Endothelial cell of umbilical vein (primary cell): ENCODE results near the gene G6PC2. TPM values are rescaled to one million over a fixed set of nuclear protein-coding genes. Genes with fewer than 3 reads are reported as not detected.

Source experiments
- BruUV-seq: library from RNA; stranded (reverse); fragments of 400-500 nt; replicated peaks from 2 replicates; lab custom pipeline; 2021; lab: Mats Ljungman, UMichigan
- CTCF ChIA-PET: fragments of 300-600, 350-600 bp; sonication (Branson Sonifier 250); formaldehyde crosslinking; loops from one replicate; lab custom pipeline; 2021; ENCODE audit warnings: antibody characterized with exemption, inconsistent platforms; lab: Charles Lee
- POLR2A ChIA-PET: fragments of 300-600, 350-600 bp; sonication (Branson Sonifier 250); formaldehyde crosslinking; loops from one replicate; lab custom pipeline; 2021; ENCODE audit warnings: antibody characterized with exemption, inconsistent platforms; lab: Charles Lee
- DNase-seq: peaks from one replicate; pipeline ENCODE4 v3.0.0-alpha.2; 2011; ENCODE audit warnings: low read depth, low spot score
- FAIRE-seq: peaks from 2 replicates; lab custom pipeline; 2011; peaks lifted over from hg19 to GRCh38; lab: Jason Lieb, UNC
- H2AFZ ChIP-seq: 2 replicates; pipeline ENCODE4 v1.6.0; 2012; ENCODE audit warnings: low read depth, low read length, control low read depth, inconsistent platforms
- H3K27ac ChIP-seq: 2 replicates; pipeline ENCODE4 v1.5.1; 2011; ENCODE audit warnings: low read depth, mild to moderate bottlenecking, control low read depth, low read length, moderate library complexity; ENCODE audit not compliant: insufficient read depth
- H3K27me3 ChIP-seq, 2 experiments: 2 replicates each; pipeline versions ENCODE4 v1.6.0 to v1.6.1; 2011; ENCODE audit warnings: low read length in 2 of 2, mixed read lengths in 1 of 2; ENCODE audit not compliant: control insufficient read depth in 2 of 2, insufficient read depth in 2 of 2
- H3K36me3 ChIP-seq, 2 experiments: 2 replicates in 1 of 2; 3 replicates in 1 of 2; pipeline ENCODE4 v1.5.1; 2011; ENCODE audit warnings: low read length in 2 of 2, mild to moderate bottlenecking in 1 of 2, moderate library complexity in 1 of 2; ENCODE audit not compliant: control insufficient read depth in 2 of 2, insufficient read depth in 2 of 2; ENCODE audit errors: extremely low read depth in 1 of 2
- H3K4me1 ChIP-seq: 3 replicates; pipeline ENCODE4 v1.5.1; 2011; ENCODE audit warnings: mild to moderate bottlenecking, low read length; ENCODE audit not compliant: control insufficient read depth, insufficient read depth; ENCODE audit errors: extremely low read depth
- H3K4me2 ChIP-seq: 2 replicates; pipeline ENCODE4 v1.6.1; 2011; ENCODE audit warnings: low read length, control low read depth, mixed read lengths; ENCODE audit not compliant: insufficient read depth
- H3K4me3 ChIP-seq, 3 experiments: fragments of 200-600 bp in 1 of 3; sonication (generic), shearing (Covaris generic) in 1 of 3; replicated peaks in 1 of 3; 2 replicates each; pipeline ENCODE4 v1.5.1; 2011 to 2016; ENCODE audit warnings: control low read depth in 3 of 3, low read length in 3 of 3, mild to moderate bottlenecking in 2 of 3, inconsistent platforms in 1 of 3, low read depth in 1 of 3, moderate library complexity in 1 of 3; ENCODE audit not compliant: insufficient read depth in 1 of 3
- H3K79me2 ChIP-seq: 2 replicates; pipeline ENCODE4 v1.6.0; 2012; ENCODE audit warnings: low read length, inconsistent platforms; ENCODE audit not compliant: control insufficient read depth, insufficient read depth
- H3K9ac ChIP-seq: replicated peaks from 2 replicates; pipeline ENCODE3; 2011; ENCODE audit warnings: low read length, control low read depth; ENCODE audit not compliant: insufficient read depth; ENCODE audit errors: extremely low read depth
- H3K9me1 ChIP-seq: replicated peaks from 3 replicates; pipeline ENCODE4 v1.6.0; 2011; ENCODE audit warnings: mild to moderate bottlenecking, low read length; ENCODE audit not compliant: control insufficient read depth, insufficient read depth; ENCODE audit errors: extremely low read depth
- H3K9me3 ChIP-seq: replicated peaks from 2 replicates; pipeline ENCODE4 v1.5.1; 2012; ENCODE audit warnings: low read length, inconsistent platforms; ENCODE audit not compliant: control insufficient read depth, insufficient read depth
- H4K20me1 ChIP-seq: replicated peaks from 2 replicates; pipeline ENCODE3; 2011; ENCODE audit warnings: mild to moderate bottlenecking, low read length; ENCODE audit not compliant: control insufficient read depth, insufficient read depth; ENCODE audit errors: extremely low read depth
- CTCF ChIP-seq, 2 donors: IDR thresholded peaks; 1 replicate in 1 of 2; 2 replicates in 1 of 2; pipeline ENCODE4 v1.5.1; 2011; ENCODE audit warnings: low read length in 2 of 2, mild to moderate bottlenecking in 2 of 2, moderate library complexity in 2 of 2, control low read depth in 1 of 2, inconsistent platforms in 1 of 2, low read depth in 1 of 2; ENCODE audit not compliant: insufficient read depth in 1 of 2; ENCODE audit errors: extremely low read depth in 1 of 2
- GATA2 ChIP-seq: IDR thresholded peaks from 2 replicates; pipeline ENCODE4 v1.7.0; 2011; ENCODE audit warnings: low read depth, mild to moderate bottlenecking, moderate library complexity, mixed read lengths, low read length; ENCODE audit not compliant: insufficient read length, insufficient read depth
- JUN ChIP-seq: IDR thresholded peaks from 2 replicates; pipeline ENCODE4 v1.6.1; 2011; ENCODE audit warnings: borderline replicate concordance, low read depth; ENCODE audit not compliant: insufficient read length, insufficient read depth
- MYC ChIP-seq: IDR thresholded peaks from one replicate; pipeline ENCODE4 v1.6.1; 2011; ENCODE audit warnings: mild to moderate bottlenecking, low read depth, low read length
- POLR2A ChIP-seq: IDR thresholded peaks from 2 replicates; pipeline ENCODE4 v1.6.1; 2012; ENCODE audit warnings: low read depth, mild to moderate bottlenecking, control low read depth, low read length
- POLR2AphosphoS5 ChIP-seq: IDR thresholded peaks from 2 replicates; pipeline ENCODE4 v1.6.1; 2012; ENCODE audit warnings: low read depth, mild to moderate bottlenecking, control low read depth, low read length, moderate library complexity; ENCODE audit not compliant: insufficient read depth
- dilution Hi-C: fragments of 300-500 bp; cut with MboI; formaldehyde crosslinking; loops from one replicate; pipeline ENCODE4 v1.15.0; 2019; ENCODE audit warnings: low sequenced_read_pairs; ENCODE audit not compliant: extremely low pct_ligation_motif_present
- intact Hi-C: fragments of 100-400 bp; cut with micrococcal nuclease; formaldehyde crosslinking; loops from one replicate; pipeline ENCODE4 v1.10.0; 2022
- polyA plus RNA-seq, 4 experiments: library from polyadenylated mRNA; depleted of rRNA in 3 of 4; stranded (reverse) in 3 of 4; unstranded in 1 of 4; fragments of >200 nt; gene quantifications; 2 replicates each; pipeline versions ENCODE4 v1.2.1 to v1.2.3, GENCODE V29; 2011 to 2012; ENCODE audit warnings: missing spikeins in 1 of 4
- total RNA-seq: library from RNA; stranded (reverse); gene quantifications from 2 replicates; pipeline ENCODE4 v1.2.3, GENCODE V29; 2021

Gene G6PC2
- total and polyA plus RNA-seq, 2 donors (not counting 3 experiments of a cell fraction or from before 2014, with no cell fraction given), result not detected

GRCh38 chr2:168916331-168916675, 15.2 kb downstream of the G6PC2 start:
- H4K20me1 ChIP-seq, result no peaks in the 10 kb centered on the region
- ChIA-PET POLR2A (no interaction called here), CTCF (interaction anchor here (1.0 to 1.7 kb wide), 3 partner anchors 142 to 570 kb away, joined by 3 to 4 read pairs (median 3); no protein-coding TSS in a partner anchor)
- no peak overlapping the region for H2AFZ ChIP-seq
- H3K4me3 ChIP-seq, result no peak overlapping the region
- intact Hi-C loops (loop anchor here (5.0 kb wide), 1 partner anchor 779 kb away; no protein-coding TSS in a partner anchor), dilution Hi-C loops (no loop called here)
- TF ChIP-seq GATA2 (no peak), JUN (no peak), POLR2AphosphoS5 (no peak), MYC (no peak), POLR2A (no peak)
- BruUV-seq, result no TSS peak
- DNase-seq, result no peak
- H3K79me2 ChIP-seq, result no peaks in the 10 kb centered on the region
- no peak overlapping the region for H3K27ac ChIP-seq
- no peak for FAIRE-seq
- no peaks in the 10 kb centered on the region for H3K4me1 ChIP-seq
- no peak overlapping the region for H3K4me2 ChIP-seq
- H3K9me1 ChIP-seq, result no peaks in the 10 kb centered on the region
- no peaks in the 10 kb centered on the region for H3K9me3 ChIP-seq
- no peak overlapping the region for H3K9ac ChIP-seq
- no peaks in the 10 kb centered on the region for H3K36me3 ChIP-seq
- peaks cover 16 to 21% of the 10 kb centered on the region in 2 experiments for H3K27me3 ChIP-seq

DNA sequence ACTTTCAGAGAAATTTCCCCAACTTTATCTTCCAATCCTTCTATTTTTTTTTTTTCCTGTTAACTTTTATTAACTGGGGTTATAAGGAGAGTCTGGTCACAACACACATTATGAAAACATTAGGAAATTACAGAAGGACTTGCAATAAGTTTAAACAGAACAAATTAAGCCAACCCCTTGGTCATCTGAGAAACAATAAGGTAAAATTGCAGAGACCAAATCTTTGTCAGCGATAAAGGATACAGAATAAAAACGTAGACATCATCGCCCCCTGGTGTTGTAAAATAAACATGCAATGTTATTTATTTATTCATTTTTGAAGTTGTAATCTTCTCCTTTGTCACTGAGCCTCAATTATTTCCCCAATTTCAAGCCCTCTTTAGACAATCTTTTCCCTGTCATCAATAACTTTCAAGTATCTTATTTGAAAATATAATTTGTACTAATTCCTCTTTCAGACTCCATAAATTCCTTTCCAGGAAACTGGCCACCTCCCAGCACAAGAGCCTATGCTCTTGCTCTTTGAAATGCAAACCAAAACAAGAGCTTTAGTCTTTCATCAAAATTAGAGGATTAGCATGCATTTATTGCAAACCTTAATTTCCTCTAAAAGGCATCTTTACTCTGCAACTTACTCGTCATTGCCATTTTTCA, 19.5 kb downstream of the G6PC2 start:
- no peaks in the 10 kb centered on the region for H3K4me1 ChIP-seq
- no peaks in the 10 kb centered on the region for H3K9me3 ChIP-seq
- dilution Hi-C loops (no loop called here), intact Hi-C loops (loop anchor here (1.0 kb wide), 2 partner anchors 147 to 574 kb away; no protein-coding TSS in a partner anchor)
- DNase-seq (peak; percentile 58), FAIRE-seq (peak; percentile 79)
- no peaks in the 10 kb centered on the region for H3K79me2 ChIP-seq
- TF ChIP-seq CTCF (IDR thresholded peaks at IDR 0.05; ENCODE audit: extremely low read depth in 1 of 2, insufficient read depth in 1 of 2, low read depth in 1 of 2, low read length in 2 of 2) (peak; percentile 30 to 34), MYC (no peak)
- ChIA-PET POLR2A (no interaction called here), CTCF (interaction anchor here (0.7 to 5.1 kb wide), 17 partner anchors 8 to 785 kb away, joined by 3 to 79 read pairs (median 4); no protein-coding TSS in a partner anchor)
- no peak overlapping the region for H3K4me2 ChIP-seq
- BruUV-seq, result no TSS peak
- H3K9me1 ChIP-seq, result no peaks in the 10 kb centered on the region
- H3K36me3 ChIP-seq, result no peaks in the 10 kb centered on the region
- no peaks in the 10 kb centered on the region for H4K20me1 ChIP-seq
- H3K27ac ChIP-seq, result no peak overlapping the region
- no peak overlapping the region for H2AFZ ChIP-seq
- no peak overlapping the region for H3K4me3 ChIP-seq
- H3K9ac ChIP-seq, result no peak overlapping the region
- H3K27me3 ChIP-seq, result peaks cover 2 to 3% of the 10 kb centered on the region in 2 experiments
